HG03342 (cell line): ENCODE data around the gene KIFC3.
"Not testable (repeated sequence)": the region's sequence is repeated elsewhere in the genome, so short reads cannot be mapped to it uniquely, and the experiment has no call there.

ENCODE experiments used
- ATAC-seq: cut with Tn5 transposase; IDR thresholded peaks from one replicate; pipeline ENCODE4 v1.9.1; 2021; ENCODE audit warnings: mild to moderate bottlenecking, moderate library complexity; ENCODE audit not compliant: unreplicated experiment

The KIFC3 gene

DNA sequence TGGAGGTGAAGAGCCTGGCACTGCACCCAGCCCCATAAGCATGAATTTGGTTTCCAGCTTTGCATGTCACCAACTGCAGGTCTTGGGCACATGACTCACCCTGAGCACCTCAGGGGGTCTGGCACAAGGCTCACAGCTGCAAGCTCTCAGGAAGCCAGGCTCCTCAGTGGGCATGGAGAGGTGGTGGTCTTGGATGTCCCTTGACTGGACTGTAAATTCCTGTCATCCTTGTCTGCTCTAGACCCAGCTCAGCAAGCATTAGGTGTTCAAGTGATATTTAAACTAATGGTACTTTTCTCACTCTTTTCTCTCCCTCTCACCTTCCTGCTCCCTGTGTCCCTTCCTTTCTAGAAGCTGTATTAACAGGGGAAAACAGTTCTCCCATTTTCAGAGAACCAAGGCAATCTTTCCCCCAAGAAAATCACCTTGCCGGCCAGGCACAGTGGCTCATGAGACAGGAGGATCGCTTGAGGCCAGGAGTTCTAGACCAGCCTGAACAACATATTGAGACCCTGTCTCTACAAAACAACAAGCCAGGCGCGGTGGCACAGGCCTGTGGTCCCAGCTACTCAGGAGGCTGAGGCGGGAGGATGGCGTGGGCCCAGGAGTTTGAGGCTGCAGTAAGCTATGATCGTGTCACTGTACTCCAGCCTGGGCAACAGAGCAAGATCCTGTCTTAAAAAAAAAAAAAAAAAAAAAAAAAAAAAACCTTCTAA lies 5.1 kb upstream of the KIFC3 start:
- no peak for ATAC-seq

DNA sequence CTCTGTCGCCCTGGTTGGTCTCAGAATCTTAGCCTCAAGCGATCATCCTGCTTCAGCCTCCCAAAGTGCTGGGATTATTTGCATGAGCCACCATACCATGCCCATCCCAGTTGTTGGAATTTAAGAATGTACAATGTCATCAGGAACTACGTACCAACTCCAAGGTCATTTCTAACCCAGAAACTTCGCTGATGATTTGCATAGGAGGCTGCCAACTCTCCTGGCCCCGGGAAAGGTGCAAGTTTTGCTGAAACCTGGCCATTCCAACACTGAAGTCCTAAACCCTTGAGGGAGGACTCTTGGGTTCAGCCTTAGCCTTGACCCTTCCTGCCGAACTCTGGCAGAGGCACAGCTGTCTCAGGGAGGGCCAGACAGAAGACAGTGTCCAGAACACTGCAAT lies 2.9 kb upstream of the KIFC3 start:
- no peak for ATAC-seq

DNA sequence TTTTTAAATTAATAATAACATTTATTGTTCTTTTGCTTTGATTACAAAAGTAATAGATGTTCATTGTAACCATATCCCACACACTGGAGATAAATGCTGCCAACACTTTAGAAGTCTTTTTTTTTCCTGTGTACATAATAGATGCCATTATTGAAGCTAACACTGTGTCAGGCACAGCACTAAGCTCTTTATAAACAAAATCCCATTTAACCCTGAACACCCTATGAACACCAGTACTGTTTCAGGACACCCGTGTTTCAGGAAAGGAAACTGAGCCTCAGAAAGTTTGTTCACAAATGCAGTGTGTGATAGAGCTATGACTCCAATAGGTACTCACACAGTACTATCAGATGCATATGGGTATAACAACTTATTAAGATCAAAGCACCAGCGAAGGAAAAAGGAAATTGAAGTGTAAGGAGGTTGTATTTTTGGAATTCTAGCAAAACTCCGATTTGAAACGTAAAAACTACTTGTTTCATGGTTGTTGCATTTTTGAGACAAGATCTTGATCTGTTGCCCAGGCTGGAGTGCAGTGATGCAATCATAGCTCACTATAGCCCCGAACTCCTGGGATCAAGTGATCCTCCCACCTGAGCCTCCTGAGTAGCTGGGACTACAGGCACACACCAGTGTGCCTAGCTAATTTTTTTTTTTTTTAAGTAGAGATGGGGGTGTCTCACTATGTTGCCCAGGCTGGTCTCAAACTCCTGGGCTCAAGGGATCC lies 2.0 kb upstream of the KIFC3 start:
- no peak for ATAC-seq

DNA sequence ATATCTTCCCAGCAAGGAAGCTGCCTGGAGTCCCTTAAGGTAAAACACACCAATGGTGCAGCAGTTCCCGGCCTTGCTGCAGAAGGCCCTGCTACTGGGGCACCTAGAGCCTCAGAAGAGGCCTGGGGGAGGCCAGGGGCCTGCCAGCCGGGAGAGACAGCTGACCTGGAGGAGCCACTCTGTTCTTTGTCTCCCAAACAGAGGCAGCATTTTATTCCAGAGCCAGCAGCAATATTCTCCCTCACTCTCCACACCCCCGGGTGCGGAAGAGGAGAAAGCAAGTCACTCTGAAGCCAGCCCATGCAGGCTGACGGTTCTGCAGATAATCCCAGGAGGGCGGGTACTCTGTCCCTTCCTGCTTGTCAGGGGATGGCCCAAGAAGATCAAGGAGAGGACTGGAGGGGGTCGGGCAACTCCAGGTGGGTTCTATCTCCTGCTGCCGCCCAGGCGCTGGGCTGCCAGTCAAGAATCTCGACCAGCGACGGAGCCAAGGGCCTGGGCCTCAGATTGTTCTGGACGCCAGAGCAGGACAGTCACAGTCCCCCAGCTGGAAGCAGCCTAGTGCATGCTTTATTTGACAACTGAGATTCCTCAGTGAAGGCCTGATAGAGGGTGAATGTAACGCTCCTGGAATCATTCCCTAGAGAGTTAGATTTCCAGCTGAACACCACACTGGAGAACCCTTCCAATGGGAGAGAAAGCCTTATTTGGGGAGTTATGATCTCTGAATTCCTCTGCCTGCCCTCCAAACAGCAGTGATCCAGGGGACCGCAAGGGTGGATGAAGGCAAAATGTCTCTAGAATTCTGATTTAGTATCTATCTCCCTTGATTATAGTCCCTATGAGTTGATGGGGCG lies 1.1 kb upstream of the KIFC3 start:
- no peak for ATAC-seq

DNA sequence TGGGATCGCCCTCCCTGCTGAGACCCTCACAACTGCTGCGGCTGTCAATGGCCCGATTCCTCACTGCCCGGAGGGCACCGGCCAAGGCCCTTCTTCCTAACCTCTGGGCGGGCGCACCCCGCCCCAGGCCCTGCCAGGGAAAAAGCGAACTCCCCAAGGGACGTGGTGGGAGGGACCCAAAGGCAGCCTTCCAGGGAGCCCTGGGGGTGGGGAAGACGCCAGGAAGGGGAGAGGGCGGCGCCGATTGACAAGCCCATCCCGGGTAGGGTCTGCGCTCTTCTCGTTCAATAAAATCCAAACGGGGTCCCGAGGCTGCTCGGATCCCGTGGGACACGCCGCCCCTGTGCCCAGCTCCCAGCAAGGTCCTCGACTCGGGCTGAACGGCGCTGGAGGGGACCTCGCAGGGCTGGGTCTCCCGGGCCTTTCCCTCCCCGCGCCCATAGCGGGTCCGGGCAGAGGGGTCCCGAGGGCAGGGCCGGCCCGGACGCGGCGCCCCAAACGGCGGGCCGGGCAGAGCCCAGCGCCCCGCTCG lies 416 bp downstream of the KIFC3 start:
- no peak for ATAC-seq

DNA sequence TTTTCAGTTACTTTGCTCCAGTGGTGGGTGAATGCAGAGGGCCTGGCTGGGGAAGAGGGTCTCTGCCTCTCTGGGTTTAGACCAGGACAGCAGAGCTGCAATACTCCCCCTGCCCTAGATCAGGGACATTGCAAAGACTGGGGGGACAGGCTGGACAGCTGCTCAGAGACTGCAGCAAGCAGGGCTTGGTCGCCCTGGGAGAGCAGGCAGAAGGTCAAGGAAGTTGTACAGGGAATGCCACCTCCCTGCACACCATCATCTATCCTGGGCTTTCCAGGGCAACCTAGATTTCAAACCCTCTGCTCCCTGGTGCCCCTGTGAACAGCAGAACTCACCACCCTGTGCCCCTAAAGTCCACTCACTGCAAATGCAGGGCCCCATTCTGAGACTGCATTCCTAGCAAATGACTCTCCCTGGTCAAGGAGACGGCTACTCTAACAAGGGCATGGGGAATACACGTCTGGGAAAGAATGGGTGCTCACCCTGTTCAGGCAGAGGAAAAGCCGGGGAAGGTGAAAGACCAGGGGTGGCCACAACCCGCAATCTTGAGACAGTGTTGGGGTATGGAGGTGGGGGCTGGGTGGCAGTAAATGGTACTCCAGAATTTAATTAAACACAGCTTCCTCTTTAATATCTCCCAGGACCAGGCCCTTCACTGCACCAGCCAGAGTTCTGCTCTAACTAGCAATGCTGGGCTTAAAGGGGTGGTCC lies 1.0 kb downstream of the KIFC3 start:
- ATAC-seq, result no peak

DNA sequence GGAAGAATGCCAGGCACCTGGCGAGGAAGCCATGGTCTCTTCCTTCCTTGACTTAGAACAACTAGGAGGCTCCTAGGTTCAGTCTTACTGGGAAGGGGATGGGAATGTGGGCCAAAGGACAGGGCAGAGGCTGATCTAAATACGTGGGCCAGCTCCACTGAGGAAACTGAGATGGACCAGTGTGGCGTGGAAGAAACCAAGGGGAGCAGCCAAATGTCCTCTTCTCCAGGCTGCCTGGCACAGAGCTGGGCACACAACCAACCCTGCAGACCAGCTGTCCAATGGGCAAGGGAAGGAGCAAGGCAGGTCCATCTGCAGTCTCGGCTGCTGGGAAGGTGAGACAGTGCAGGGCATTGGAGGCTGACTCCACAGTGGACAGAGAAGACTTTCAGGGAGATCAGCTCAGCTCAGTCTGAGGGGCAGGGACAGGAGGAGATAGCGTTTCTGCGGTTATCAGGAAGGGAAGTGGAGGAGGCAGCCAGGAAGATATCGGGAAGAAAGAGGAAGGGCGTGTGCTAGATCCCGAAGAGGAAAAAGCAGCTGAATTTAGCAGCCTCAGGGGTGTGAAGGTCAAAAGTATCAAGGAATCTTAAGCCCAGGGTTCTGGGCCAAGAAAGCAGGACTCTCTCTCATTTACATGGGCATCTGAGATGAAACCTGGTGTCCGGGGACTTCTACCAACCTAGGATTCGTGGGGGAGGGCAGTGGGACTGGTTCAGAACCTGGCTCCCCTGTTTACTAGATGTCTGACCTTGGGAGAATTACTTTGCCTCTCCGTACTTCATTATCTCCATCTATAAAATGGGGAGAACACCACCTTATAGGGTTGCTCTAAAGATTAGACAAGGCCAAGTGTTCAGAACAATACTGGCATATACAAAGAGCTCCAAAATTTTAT lies 1.8 kb downstream of the KIFC3 start:
- ATAC-seq, result no peak

GRCh38 chr16:57799600-57800199 lies 2.6 kb downstream of the KIFC3 start:
- ATAC-seq, result no peak

DNA sequence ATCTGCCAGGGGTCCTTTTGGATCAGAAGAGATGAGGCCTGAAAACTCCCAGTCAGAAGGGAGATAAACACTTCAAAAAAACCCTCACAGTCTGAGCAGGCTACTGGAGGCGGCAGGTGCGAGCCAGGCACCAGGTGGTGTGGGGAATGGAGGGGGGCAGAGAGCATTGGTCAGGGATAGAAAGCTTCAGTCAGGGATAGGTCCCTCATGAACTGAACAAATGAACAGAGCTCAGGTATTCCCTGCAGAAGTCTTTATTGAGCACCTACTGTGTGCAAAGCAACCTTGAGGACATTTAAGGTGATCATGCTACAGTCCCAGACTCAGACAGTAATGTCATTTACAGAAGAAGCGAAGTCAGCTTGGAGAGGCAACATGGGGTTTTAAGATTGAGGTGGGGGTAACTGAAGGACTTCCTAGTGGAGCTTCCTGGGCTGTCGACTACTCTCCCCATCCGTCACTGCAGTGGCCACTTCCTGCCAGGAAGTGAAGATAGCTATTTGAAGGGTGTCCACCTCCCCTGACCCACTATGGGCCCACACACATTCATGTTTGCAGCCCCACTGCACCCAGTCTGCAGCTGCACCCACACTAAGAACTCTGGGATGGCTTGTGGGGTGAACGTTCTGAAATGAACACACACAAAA lies 3.2 kb downstream of the KIFC3 start:
- ATAC-seq, result no peak

DNA sequence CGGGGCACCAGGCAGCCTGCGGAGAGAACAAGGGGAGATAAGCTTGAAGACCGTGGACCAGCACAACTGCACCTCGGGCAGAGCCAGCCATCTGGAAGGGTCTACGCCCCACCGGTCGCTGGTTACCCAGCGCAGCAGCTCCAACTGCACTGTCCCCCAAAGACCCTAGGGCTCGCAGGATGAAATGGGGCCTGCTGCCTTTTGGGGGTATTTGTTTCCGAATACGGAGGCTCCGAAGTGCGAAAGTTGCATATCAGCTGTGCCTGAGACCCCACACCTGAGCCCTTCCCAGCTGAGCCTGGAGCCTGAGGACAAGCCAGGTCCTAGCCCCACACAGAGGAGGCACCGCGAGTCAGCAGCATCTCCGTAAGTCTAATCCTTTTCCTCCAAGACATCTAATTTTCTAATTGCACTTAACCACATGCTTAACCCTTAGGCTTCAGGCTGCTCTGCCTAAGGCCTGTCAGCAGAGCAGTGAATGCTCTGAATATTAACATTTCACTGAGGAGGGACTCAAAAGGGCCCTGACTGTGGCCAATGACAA lies 4.0 kb downstream of the KIFC3 start:
- ATAC-seq, result no peak

- no peak for ATAC-seq
Measured at GRCh38 chr16:57797526-57798266, 4.6 kb downstream of the KIFC3 start.

DNA sequence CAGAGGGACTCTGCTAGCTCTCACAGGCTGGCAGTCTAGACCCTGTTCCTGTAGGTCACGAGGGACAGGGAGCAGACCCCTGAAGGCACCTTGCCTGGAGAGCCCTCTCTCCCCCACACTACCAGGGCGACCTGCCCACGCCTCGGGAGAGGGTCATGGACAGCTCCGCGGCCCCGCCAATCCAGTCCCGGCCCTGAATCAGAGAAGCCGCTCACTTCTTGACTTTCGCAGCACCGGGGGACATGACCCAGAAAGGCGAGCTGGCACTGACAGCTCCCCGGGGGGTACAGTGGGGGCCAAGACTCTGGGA lies 5.1 kb downstream of the KIFC3 start:
- no peak for ATAC-seq

- ATAC-seq, result not testable (repeated sequence)
Measured at GRCh38 chr16:57796014-57796413, 6.3 kb downstream of the KIFC3 start.

DNA sequence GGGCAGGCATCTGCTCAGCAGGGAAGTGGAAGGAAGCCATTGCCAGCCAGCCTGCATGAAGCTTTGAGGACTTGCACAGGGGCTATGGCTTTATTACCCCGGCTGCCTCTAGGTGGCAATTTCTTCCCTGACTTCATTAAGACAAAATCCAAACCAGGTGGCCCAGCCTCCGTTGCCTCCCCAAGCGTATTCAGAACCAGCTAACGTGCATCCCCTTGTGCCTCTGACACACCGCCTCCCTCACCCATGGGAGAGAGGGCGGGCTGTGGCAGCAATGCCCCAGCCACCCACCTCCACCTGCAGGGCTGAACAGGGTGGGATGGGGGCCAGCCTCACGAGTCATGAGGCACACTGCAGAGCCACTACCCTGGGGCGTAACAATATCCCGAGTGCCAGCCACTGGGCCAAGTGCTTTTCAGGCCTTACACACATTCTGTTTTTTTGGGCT lies 6.8 kb downstream of the KIFC3 start:
- no peak for ATAC-seq

- no peak for ATAC-seq
Measured at GRCh38 chr16:57794849-57795430, 7.4 kb downstream of the KIFC3 start.

- no peak for ATAC-seq
Measured at GRCh38 chr16:57791893-57792461, 10.3 kb downstream of the KIFC3 start.

DNA sequence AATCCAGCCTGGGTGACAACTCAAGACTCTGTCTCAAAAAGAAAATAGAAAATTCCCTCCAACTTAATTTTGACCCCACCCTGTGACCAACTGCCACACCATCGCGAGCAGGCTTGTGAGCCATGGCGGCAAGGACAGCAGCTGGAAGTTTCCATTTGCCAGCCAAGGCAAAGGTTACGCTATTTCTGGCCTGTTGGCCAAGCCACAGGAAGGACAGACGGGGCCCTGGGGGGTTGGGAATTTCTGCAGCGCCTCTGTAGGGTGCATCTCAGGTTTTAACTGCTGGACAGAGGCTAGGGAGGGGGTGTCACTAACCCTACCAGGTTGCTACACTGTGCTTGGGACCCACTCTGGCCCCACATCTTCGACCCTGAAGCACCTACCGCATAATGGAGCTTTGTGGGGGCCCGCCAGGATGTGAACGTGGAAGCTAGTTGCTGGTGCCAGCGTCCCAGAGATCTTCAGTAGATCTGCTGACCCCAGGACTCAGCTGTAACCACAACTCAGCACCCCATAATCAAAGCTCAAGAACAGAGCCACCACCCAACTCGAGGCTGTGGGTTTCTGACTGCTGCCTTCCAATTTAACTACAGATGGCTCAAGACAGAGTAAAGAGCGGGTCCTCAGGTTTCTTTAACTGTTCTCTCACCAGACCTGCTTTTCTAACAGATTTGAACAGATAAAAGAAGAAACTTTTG lies 10.9 kb downstream of the KIFC3 start:
- no peak for ATAC-seq
